Panc1 (cell line): Measurements from ENCODE around the gene HEPH. TPM values are rescaled to one million over a fixed set of nuclear protein-coding genes. Genes with fewer than 3 reads are reported as not detected.

ENCODE experiments used
- ATAC-seq: fragments of 200-7000 bp; cut with Tn5 transposase; 2 replicates; pipeline ENCODE4 v1.9.1; 2020; ENCODE audit warnings: mild to moderate bottlenecking, moderate library complexity
- BruUV-seq: library from RNA; stranded (reverse); fragments of 400-500 nt; replicated peaks from 2 replicates; lab custom pipeline; 2021; lab: Mats Ljungman, UMichigan
- CTCF ChIA-PET: fragments of 300-600 bp; sonication (Branson Sonifier 250); formaldehyde crosslinking; loops from one replicate; lab custom pipeline; 2022; ENCODE audit warnings: antibody characterized with exemption; lab: Charles Lee
- POLR2A ChIA-PET: fragments of 300-600 bp; sonication (Branson Sonifier 250); formaldehyde crosslinking; loops from one replicate; lab custom pipeline; 2022; ENCODE audit warnings: antibody characterized with exemption; lab: Charles Lee
- DNase-seq: peaks from one replicate; pipeline ENCODE4 v3.0.0-alpha.2; 2010; ENCODE audit warnings: low read depth, low spot score
- H3K27ac ChIP-seq: 2 replicates; pipeline ENCODE4 v1.5.1; 2011; ENCODE audit warnings: mild to moderate bottlenecking, low read length, inconsistent platforms
- H3K27me3 ChIP-seq: fragments of 200-500 bp; sonication (Bioruptor generic); 2 replicates; pipeline ENCODE4 v1.6.0; 2014; ENCODE audit warnings: low read length, inconsistent platforms; ENCODE audit not compliant: control insufficient read depth, insufficient read depth
- H3K36me3 ChIP-seq: fragments of 200-500 bp; sonication (Bioruptor generic); 2 replicates; pipeline ENCODE4 v1.5.1; 2014; ENCODE audit warnings: inconsistent platforms, mild to moderate bottlenecking, low read length, moderate library complexity; ENCODE audit not compliant: control insufficient read depth, insufficient read depth
- H3K4me1 ChIP-seq: 2 replicates; pipeline ENCODE4 v1.5.1; 2011; ENCODE audit warnings: inconsistent platforms, mild to moderate bottlenecking, low read length, moderate library complexity; ENCODE audit not compliant: control insufficient read depth, insufficient read depth
- H3K4me3 ChIP-seq, 2 experiments: 2 replicates each; pipeline ENCODE4 v1.5.1; 2011 to 2012; ENCODE audit warnings: low read depth in 2 of 2, low read length in 2 of 2, mild to moderate bottlenecking in 2 of 2, inconsistent platforms in 1 of 2, moderate library complexity in 1 of 2
- H3K9me3 ChIP-seq: fragments of 200-500 bp; sonication (Bioruptor generic); 2 replicates; pipeline ENCODE4 v1.5.1; 2014; ENCODE audit warnings: low read depth, mild to moderate bottlenecking, inconsistent platforms, low read length, moderate library complexity; ENCODE audit not compliant: control insufficient read depth, insufficient read depth
- CTCF ChIP-seq: fragments of 450-650 bp; IDR thresholded peaks from 2 replicates; pipeline ENCODE4 v1.5.1; 2017; ENCODE audit warnings: mild to moderate bottlenecking
- POLR2AphosphoS5 ChIP-seq: IDR thresholded peaks from 2 replicates; pipeline ENCODE4 v1.6.1; 2012; ENCODE audit warnings: mild to moderate bottlenecking, low read depth, low read length, moderate library complexity
- REST ChIP-seq, 2 experiments: IDR thresholded peaks; 2 replicates each; pipeline ENCODE4 v1.6.1; 2011 to 2012; ENCODE audit warnings: low read depth in 2 of 2, control low read depth in 1 of 2, low read length in 1 of 2, mild to moderate bottlenecking in 1 of 2, moderate library complexity in 1 of 2; ENCODE audit not compliant: insufficient read depth in 1 of 2
- SIN3A ChIP-seq: IDR thresholded peaks from 2 replicates; pipeline ENCODE4 v1.6.1; 2012; ENCODE audit warnings: low read depth, mild to moderate bottlenecking, low read length, moderate library complexity, borderline replicate concordance; ENCODE audit not compliant: insufficient read depth
- TCF7L2 ChIP-seq: IDR thresholded peaks from 2 replicates; pipeline ENCODE4 v1.6.1; 2011; ENCODE audit warnings: mild to moderate bottlenecking, low read depth, low read length, inconsistent platforms
- in situ Hi-C: cut with HindIII; loops from 2 replicates; pipeline ENCODE4 v1.10.0; 2016; ENCODE audit warnings: low sequenced_read_pairs, low pct_unique_long_range_greater_than_20kb
- intact Hi-C: fragments of 100-400 bp; cut with micrococcal nuclease; formaldehyde crosslinking; loops from one replicate; pipeline ENCODE4 v1.10.0; 2022; ENCODE audit not compliant: unreplicated experiment
- total RNA-seq: library from RNA; stranded (reverse); gene quantifications from one replicate; pipeline ENCODE4 v1.2.1, GENCODE V29; 2021; ENCODE audit not compliant: unreplicated experiment

Gene HEPH
- total RNA-seq, 1 experiment from 2014 or later = 0.08 TPM

GRCh38 chrX:66150163-66150562 is 13.9 kb upstream of the HEPH start:
- no peak overlapping the region for H3K4me3 ChIP-seq
- CTCF ChIA-PET = no interaction called here
- H3K4me1 ChIP-seq = no peaks in the 10 kb centered on the region
- POLR2A ChIA-PET = no interaction called here
- H3K9me3 ChIP-seq = no peaks in the 10 kb centered on the region
- BruUV-seq = no TSS peak
- in situ Hi-C loops = no loop called here
- ATAC-seq (no peak), DNase-seq (no peak)
- H3K27me3 ChIP-seq = no peaks in the 10 kb centered on the region
- H3K36me3 ChIP-seq = no peaks in the 10 kb centered on the region
- intact Hi-C loops = no loop called here
- TF ChIP-seq POLR2AphosphoS5 (no peak), REST (IDR thresholded peaks at IDR 0.05; ENCODE audit: insufficient read depth in 1 of 2, low read depth in 2 of 2, low read length in 1 of 2) (no peak), SIN3A (no peak), TCF7L2 (no peak), CTCF (no peak)
- H3K27ac ChIP-seq = no peak overlapping the region

GRCh38 chrX:66162331-66162822 is 1.7 kb upstream of the HEPH start:
- ChIA-PET CTCF (no interaction called here), POLR2A (no interaction called here)
- no peaks in the 10 kb centered on the region for H3K4me1 ChIP-seq
- ATAC-seq (no peak), DNase-seq (no peak)
- intact Hi-C loops = no loop called here
- H3K27ac ChIP-seq = no peak overlapping the region
- no peaks in the 10 kb centered on the region for H3K27me3 ChIP-seq
- H3K4me3 ChIP-seq = no peak overlapping the region
- in situ Hi-C loops = no loop called here
- no peaks in the 10 kb centered on the region for H3K9me3 ChIP-seq
- H3K36me3 ChIP-seq = no peaks in the 10 kb centered on the region
- no peak for TF ChIP-seq SIN3A
- TF ChIP-seq CTCF = no peak
- TF ChIP-seq TCF7L2 = no peak
- TF ChIP-seq POLR2AphosphoS5 = no peak
- TF ChIP-seq REST (IDR thresholded peaks at IDR 0.05; ENCODE audit: insufficient read depth in 1 of 2, low read depth in 2 of 2, low read length in 1 of 2) = no peak
- no TSS peak for BruUV-seq
